Measurements from ENCODE around the gene RALGAPA2. TPM values are rescaled to one million over a fixed set of nuclear protein-coding genes. Genes with fewer than 3 reads are reported as not detected.

Gene RALGAPA2
- polyA plus RNA-seq, 1 of the 3 experiments (the other 2 are of a cell fraction), result 1.0 TPM

GRCh38 chr20:20719411-20719810 lies 7.0 kb upstream of the RALGAPA2 start:
- CTCF ChIA-PET, result no interaction called here
- POLR2A ChIA-PET, result no interaction called here
- no peaks in the 10 kb centered on the region for H4K20me1 ChIP-seq (ENCODE audit: insufficient read depth)
- H3K9ac ChIP-seq, result no peak overlapping the region
- H3K4me2 ChIP-seq, result no peak overlapping the region
- no peak for DNase-seq
- TF ChIP-seq RFX5 (IDR thresholded peaks at IDR 0.05; ENCODE audit: low read length), result no peak
- no peak for TF ChIP-seq EP300 (IDR thresholded peaks at IDR 0.05; ENCODE audit: borderline replicate concordance in 1 of 2, low read depth in 1 of 2, low read length in 1 of 2)
- TF ChIP-seq, protein P1, sequence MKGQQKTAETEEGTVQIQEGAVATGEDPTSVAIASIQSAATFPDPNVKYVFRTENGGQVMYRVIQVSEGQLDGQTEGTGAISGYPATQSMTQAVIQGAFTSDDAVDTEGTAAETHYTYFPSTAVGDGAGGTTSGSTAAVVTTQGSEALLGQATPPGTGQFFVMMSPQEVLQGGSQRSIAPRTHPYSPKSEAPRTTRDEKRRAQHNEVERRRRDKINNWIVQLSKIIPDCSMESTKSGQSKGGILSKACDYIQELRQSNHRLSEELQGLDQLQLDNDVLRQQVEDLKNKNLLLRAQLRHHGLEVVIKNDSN (IDR thresholded peaks at IDR 0.05; ENCODE audit: borderline replicate concordance, low read depth), result no peak
- H3F3A ChIP-seq (replicated peaks; ENCODE audit: insufficient read depth), result no peaks in the 10 kb centered on the region
- H3K36me3 ChIP-seq (replicated peaks in 1 of 2; ENCODE audit: control insufficient read depth in 1 of 2, insufficient read depth in 2 of 2, low read length in 1 of 2), result no peaks in the 10 kb centered on the region
- no peak overlapping the region for H3K4me3 ChIP-seq (ENCODE audit: low read depth in 2 of 2, low read length in 1 of 2)
- H2AFZ ChIP-seq (ENCODE audit: low read depth), result no peak overlapping the region
- no peaks in the 10 kb centered on the region for H3K9me3 ChIP-seq
- H3K27ac ChIP-seq (ENCODE audit: low read depth in 2 of 2, low read length in 1 of 2), result no peak overlapping the region
- no peaks in the 10 kb centered on the region for H3K9me2 ChIP-seq
- H3K27me3 ChIP-seq (ENCODE audit: insufficient read depth), result no peaks in the 10 kb centered on the region
- H3K79me2 ChIP-seq (ENCODE audit: insufficient read depth), result no peaks in the 10 kb centered on the region
- H3K4me1 ChIP-seq (ENCODE audit: control insufficient read depth in 1 of 2, insufficient read depth in 2 of 2, low read depth in 1 of 2, low read length in 1 of 2), result no peaks in the 10 kb centered on the region

GRCh38 chr20:20713244-20713765 lies 861 bp upstream of the RALGAPA2 start:
- Histone ChIP-seq H3K79me2 (ENCODE audit: insufficient read depth) (no peaks in the 10 kb centered on the region), H3F3A (replicated peaks; ENCODE audit: insufficient read depth) (no peaks in the 10 kb centered on the region), H3K4me2 (peak overlapping the region; percentile 93), H3K9me2 (no peaks in the 10 kb centered on the region), H3K27ac (ENCODE audit: low read depth in 2 of 2, low read length in 1 of 2) (peak overlapping the region in 1 of 2 experiments; percentile 89; a peak in 1 of 4 replicates), H3K9ac (no peak overlapping the region), H4K20me1 (ENCODE audit: insufficient read depth) (no peaks in the 10 kb centered on the region), H3K36me3 (replicated peaks in 1 of 2; ENCODE audit: control insufficient read depth in 1 of 2, insufficient read depth in 2 of 2, low read length in 1 of 2) (no peaks in the 10 kb centered on the region), H3K27me3 (ENCODE audit: insufficient read depth) (no peaks in the 10 kb centered on the region), H2AFZ (ENCODE audit: low read depth) (peak overlapping the region; percentile 91), H3K4me3 (ENCODE audit: low read depth in 2 of 2, low read length in 1 of 2) (peak overlapping the region; percentile 86 to 91), H3K9me3 (no peaks in the 10 kb centered on the region), H3K4me1 (ENCODE audit: control insufficient read depth in 1 of 2, insufficient read depth in 2 of 2, low read depth in 1 of 2, low read length in 1 of 2) (peaks cover 3 to 11% of the 10 kb centered on the region in 2 experiments; a peak in 3 of 4 replicates)
- ChIA-PET CTCF (interaction anchor here (0.6 to 0.8 kb wide), 2 partner anchors 15 to 119 kb away, joined by 3 read pairs; no protein-coding TSS in a partner anchor), POLR2A (interaction anchor here (0.6 to 1.3 kb wide), 2 partner anchors 17 to 104 kb away, joined by 3 to 5 read pairs; no protein-coding TSS in a partner anchor)
- DNase-seq, result peak; percentile 15
- TF ChIP-seq MEF2A (IDR thresholded peaks at IDR 0.05; ENCODE audit: borderline replicate concordance, low read depth), result no peak
- TF ChIP-seq EZH2phosphoT487 (IDR thresholded peaks at IDR 0.05; ENCODE audit: borderline replicate concordance, low read depth), result no peak
- TF ChIP-seq TAF1 (IDR thresholded peaks at IDR 0.05; ENCODE audit: borderline replicate concordance, low read depth, low read length), result no peak
- no peak for TF ChIP-seq YY1 (IDR thresholded peaks at IDR 0.05; ENCODE audit: low read depth)
- no peak for TF ChIP-seq TEAD4 (IDR thresholded peaks at IDR 0.05; ENCODE audit: borderline replicate concordance, insufficient read depth)
- TF ChIP-seq JUND (IDR thresholded peaks at IDR 0.05), result no peak
- no peak for TF ChIP-seq SIN3A (IDR thresholded peaks at IDR 0.05; ENCODE audit: borderline replicate concordance, low read depth, low read length)
- TF ChIP-seq FOSL2 (IDR thresholded peaks at IDR 0.05; ENCODE audit: borderline replicate concordance, low read depth), result no peak
- TF ChIP-seq EP300 (IDR thresholded peaks at IDR 0.05; ENCODE audit: borderline replicate concordance in 1 of 2, low read depth in 1 of 2, low read length in 1 of 2), result no peak
- no peak for TF ChIP-seq ZBTB33 (IDR thresholded peaks at IDR 0.05; ENCODE audit: borderline replicate concordance, low read depth)
- WGBS (ENCODE audit: low lambda C conversion rate), result 72% methylated on average over 15 of the region's 15 CpGs
